PFSK-1 (cell line): ENCODE data around the gene NRXN3.

Experiments
- FOXP2 ChIP-seq: optimal IDR thresholded peaks from 2 replicates; pipeline ENCODE3; 2011; ENCODE audit warnings: borderline replicate concordance, control low read depth, inconsistent platforms; ENCODE audit not compliant: insufficient read depth; ENCODE audit errors: extremely low read length, extremely low read depth
- POLR2AphosphoS5 ChIP-seq: IDR thresholded peaks from 2 replicates; pipeline ENCODE4 v1.6.1; 2012; ENCODE audit warnings: low read depth, mild to moderate bottlenecking, control low read depth, low read length, moderate library complexity
- SIN3A ChIP-seq: IDR thresholded peaks from 2 replicates; pipeline ENCODE4 v1.6.1; 2012; ENCODE audit warnings: mild to moderate bottlenecking, low read length, moderate library complexity, borderline replicate concordance; ENCODE audit not compliant: insufficient read depth
- TAF1 ChIP-seq: IDR thresholded peaks from 2 replicates; pipeline ENCODE4 v1.6.1; 2012; ENCODE audit warnings: low read length, control low read depth, borderline replicate concordance; ENCODE audit not compliant: insufficient read depth
- TF ChIP-seq, protein P1 (sequence below), 2 experiments: IDR thresholded peaks; 2 replicates each; pipeline versions ENCODE4 v1.6.1 to v1.8.0; 2011 to 2012; ENCODE audit warnings: low read depth in 2 of 2, low read length in 2 of 2, control low read depth in 1 of 2, inconsistent platforms in 1 of 2, mild to moderate bottlenecking in 1 of 2, moderate library complexity in 1 of 2; ENCODE audit not compliant: insufficient read depth in 1 of 2

Gene NRXN3

DNA sequence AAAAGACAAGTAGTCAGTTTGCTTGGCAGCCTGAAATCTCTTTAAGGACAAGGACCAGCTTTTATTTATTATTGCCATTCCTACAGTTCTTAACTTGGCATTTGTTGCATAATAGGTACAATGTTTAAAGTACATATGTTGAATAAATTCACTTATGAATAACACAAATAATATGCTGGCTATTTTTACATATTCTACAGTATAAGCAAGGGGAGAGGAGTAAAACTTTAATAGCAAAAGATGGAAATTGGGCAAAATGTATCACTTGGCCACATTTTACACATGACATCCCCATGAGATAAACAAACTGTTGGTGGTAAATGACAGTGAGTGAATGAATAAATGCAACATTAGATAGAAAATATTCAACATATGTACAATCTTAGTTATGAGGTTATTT is 1708.1 kb downstream of the NRXN3 start:
- TF ChIP-seq, protein P1, sequence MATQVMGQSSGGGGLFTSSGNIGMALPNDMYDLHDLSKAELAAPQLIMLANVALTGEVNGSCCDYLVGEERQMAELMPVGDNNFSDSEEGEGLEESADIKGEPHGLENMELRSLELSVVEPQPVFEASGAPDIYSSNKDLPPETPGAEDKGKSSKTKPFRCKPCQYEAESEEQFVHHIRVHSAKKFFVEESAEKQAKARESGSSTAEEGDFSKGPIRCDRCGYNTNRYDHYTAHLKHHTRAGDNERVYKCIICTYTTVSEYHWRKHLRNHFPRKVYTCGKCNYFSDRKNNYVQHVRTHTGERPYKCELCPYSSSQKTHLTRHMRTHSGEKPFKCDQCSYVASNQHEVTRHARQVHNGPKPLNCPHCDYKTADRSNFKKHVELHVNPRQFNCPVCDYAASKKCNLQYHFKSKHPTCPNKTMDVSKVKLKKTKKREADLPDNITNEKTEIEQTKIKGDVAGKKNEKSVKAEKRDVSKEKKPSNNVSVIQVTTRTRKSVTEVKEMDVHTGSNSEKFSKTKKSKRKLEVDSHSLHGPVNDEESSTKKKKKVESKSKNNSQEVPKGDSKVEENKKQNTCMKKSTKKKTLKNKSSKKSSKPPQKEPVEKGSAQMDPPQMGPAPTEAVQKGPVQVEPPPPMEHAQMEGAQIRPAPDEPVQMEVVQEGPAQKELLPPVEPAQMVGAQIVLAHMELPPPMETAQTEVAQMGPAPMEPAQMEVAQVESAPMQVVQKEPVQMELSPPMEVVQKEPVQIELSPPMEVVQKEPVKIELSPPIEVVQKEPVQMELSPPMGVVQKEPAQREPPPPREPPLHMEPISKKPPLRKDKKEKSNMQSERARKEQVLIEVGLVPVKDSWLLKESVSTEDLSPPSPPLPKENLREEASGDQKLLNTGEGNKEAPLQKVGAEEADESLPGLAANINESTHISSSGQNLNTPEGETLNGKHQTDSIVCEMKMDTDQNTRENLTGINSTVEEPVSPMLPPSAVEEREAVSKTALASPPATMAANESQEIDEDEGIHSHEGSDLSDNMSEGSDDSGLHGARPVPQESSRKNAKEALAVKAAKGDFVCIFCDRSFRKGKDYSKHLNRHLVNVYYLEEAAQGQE (IDR thresholded peaks at IDR 0.05; ENCODE audit: insufficient read depth in 1 of 2, low read depth in 2 of 2, low read length in 2 of 2) = no peak
- no peak for TF ChIP-seq POLR2AphosphoS5
- TF ChIP-seq FOXP2 = no peak
- no peak for TF ChIP-seq TAF1
- TF ChIP-seq SIN3A = no peak

DNA sequence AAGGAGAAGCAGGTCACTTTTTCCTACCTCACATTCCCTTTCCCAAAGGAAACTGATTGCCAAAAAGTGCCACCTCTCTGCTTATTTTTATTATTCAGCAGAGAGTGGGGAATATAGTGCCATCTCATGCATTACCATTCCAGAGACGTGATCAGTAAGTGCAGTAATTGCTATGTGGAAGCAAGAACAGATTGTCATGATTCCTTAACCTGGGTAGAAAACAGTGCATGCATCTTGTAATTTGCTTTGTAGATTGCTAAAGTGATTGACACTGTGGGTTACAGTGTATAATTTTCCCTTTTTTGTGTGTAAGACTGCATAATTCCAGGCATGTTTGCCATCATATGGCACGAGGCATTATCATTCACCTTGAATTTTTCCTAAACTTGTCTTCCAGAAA is 1708.6 kb downstream of the NRXN3 start:
- TF ChIP-seq SIN3A = no peak
- TF ChIP-seq TAF1 = no peak

DNA sequence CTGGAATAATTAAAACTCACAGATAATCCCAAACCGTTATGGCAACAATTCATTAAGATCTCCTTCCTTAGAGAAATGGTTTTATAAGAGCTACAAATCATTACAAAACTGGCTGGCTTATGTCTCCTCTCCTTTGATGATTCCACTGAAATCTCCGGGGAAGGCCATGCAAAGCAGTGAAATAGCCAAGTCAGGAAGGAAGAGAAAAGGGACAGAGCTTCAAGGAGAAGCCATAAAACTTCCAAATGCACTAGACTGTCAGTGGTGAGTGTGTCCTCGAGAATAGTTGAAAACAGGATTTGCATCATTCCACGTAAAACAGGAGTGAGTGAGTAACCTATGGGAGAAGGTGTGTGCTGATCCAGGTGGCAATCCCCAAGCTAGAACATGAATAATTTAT is 1711.1 kb downstream of the NRXN3 start:
- TF ChIP-seq TAF1 (no peak), FOXP2 (no peak), SIN3A (no peak), POLR2AphosphoS5 (no peak)
- TF ChIP-seq, protein P1 (IDR thresholded peaks at IDR 0.05; ENCODE audit: insufficient read depth in 1 of 2, low read depth in 2 of 2, low read length in 2 of 2) = no peak

DNA sequence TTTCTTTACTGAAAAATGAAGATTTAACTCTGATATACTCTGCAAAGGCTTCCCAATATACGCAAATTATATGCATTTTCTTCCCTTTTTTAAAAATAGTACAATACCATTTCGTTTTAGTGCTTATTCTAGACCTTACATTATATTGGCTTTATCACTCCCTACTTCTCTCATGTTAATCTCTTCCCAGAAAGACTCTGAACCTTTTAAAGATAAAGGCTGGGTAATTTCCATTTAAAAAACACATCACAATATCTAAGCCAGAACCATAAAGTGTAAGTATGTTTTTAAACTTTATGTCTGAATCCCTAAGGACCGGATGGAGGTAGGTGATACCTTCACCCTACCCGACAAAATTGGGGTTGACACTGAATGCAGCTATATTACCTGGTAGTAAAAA is 1720.4 kb downstream of the NRXN3 start:
- TF ChIP-seq FOXP2 (no peak), SIN3A (no peak), TAF1 (no peak), POLR2AphosphoS5 (no peak)
- TF ChIP-seq, protein P1 (IDR thresholded peaks at IDR 0.05; ENCODE audit: insufficient read depth in 1 of 2, low read depth in 2 of 2, low read length in 2 of 2) = no peak

DNA sequence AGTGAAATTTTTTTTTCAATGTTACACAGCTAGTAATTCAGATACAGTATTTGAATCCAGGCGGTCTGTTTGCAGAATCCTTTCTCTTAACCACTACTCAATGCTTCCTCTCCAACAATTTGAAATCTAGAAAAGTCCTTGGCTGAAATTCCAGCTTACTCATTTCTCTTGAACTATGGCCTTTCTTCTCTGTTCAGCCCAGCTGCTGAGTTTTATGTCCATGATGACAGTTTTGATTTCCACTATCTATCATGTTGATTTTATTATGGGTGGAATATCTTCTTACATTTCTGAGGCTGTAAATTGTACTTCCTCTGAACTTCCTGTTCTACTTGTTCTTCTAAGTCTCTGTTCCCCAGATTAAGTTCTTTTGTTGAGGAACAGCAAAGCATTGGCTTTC is 1725.8 kb downstream of the NRXN3 start:
- TF ChIP-seq POLR2AphosphoS5 (no peak), TAF1 (no peak), FOXP2 (no peak), SIN3A (no peak)
- TF ChIP-seq, protein P1 (IDR thresholded peaks at IDR 0.05; ENCODE audit: insufficient read depth in 1 of 2, low read depth in 2 of 2, low read length in 2 of 2) = no peak
